Stimulated activated CD8-positive, alpha-beta memory T cell treated with anti-CD3 and anti-CD28 coated beads, Interleukin-4, amount 100 ng/mL, for 1 hour (primary cell): ENCODE results near the gene MFSD2B.

Source experiments
- DNase-seq, 2 donors: peaks; one replicate each; pipeline ENCODE4 v3.0.0-alpha.2; 2020; ENCODE audit warnings: low read depth in 2 of 2, low spot score in 1 of 2

Gene MFSD2B

GRCh38 chr2:24050041-24050979, 40.4 kb downstream of the MFSD2B start:
- DNase-seq: no peak

GRCh38 chr2:24051833-24052232, 41.9 kb downstream of the MFSD2B start:
- no peak for DNase-seq

- DNase-seq: no peak
Observed at GRCh38 chr2:24052951-24053350, 43.1 kb downstream of the MFSD2B start.

DNA sequence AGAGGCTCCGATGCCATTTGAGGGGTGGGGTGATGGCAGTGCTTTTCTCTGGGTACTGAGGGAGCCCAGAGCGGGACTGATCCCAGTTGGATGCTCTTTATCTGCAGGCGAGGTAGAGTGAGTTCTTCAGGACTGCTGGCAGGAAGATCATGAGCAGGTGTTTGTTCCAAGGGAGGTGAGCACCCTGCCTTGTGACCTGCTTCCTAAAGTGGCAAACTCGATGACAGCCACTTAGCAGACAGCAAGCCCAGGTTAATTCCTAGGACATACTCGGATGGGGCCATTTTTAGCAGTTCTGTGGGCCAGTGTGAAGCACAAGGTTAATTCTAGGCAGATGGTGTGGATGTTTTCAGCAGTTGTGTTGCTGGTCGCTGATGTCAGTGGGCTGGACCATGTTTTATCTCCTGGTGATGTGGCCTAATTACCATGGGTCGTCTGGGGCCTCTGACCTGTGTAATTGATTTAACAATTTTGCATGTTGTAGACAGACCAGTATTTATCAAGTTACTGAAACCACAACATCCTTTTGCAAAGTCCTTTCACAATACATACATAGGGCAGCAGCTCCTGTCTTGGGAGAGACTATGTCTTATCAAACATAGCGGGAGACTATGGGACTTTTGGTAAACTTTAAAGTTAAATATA, 44.6 kb downstream of the MFSD2B start:
- no peak for DNase-seq

DNA sequence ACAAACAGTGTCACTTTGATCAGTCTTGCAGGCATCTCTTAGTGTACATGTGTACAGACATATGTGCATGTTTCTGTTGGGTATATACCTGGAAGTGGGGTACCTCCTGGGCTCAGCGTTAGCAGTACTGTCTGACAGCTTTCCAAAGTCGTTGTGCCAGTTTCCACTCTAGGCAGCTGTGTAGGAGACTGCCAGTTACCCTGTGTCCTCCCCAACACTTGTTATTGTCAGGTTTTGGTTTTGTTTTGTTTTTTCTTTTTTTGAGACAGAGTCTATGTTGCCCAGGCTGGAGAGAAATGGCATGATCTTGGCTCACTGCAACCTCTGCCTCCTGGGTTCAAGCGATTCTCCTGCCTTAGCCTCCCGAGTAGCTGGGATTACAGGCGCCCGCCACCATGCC, 45.9 kb downstream of the MFSD2B start:
- no peak for DNase-seq

DNA sequence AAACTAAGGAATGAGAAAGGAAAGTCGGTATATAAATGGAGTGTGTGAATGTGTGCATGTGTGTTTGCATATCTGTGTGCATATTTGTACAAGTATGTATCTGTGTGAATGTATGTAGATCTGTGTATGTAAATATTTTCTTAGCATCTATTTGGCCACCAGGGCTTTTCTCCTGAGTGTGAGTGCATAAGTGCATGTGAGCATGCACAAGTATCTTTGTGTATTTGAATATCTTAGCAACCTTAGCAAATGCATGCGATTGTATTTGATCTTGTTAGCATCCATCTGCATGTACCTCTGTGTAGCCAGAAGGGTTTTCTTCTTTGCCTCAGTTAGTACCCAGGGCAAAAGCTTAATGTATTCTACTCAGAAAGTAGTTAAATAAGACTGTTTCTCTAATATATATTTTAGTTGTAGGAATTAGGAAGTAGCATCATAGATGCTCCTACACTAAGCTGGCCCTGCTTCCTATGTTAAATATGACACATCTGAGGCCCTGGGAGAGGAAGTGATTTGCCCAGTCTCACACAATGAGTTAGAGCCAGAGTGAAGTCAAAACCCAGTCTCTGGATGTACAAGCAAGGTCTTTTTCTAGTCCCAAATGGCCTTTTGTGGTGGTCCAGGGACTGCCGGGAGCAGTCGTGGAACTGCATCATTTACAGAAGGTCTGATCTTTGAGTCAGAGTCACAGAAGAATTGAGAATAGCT, 48.8 kb downstream of the MFSD2B start:
- no peak for DNase-seq

- no peak for DNase-seq
Observed at GRCh38 chr2:24065341-24065740, 55.5 kb downstream of the MFSD2B start.

GRCh38 chr2:24072259-24072658, 62.4 kb downstream of the MFSD2B start:
- DNase-seq: no peak

DNA sequence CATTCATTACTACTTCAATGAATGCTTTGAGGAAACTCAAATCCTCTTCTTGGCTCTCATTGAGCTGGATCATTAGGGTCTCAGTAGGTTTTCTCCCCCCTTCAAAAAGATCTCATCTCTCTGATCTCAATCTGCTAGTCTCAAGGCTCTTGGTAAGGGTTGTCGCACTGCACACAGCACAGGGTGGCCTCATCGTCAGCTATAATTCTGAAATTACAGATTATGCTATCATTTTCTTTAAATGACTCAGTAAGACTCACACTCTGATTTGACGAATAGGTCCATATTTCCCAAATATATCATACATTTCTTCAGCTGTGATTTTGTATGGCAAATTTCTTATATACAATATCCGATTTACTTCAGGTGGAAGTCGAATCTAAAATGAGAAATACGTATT, 63.9 kb downstream of the MFSD2B start:
- no peak for DNase-seq

- no peak for DNase-seq
Observed at GRCh38 chr2:24075259-24075658, 65.4 kb downstream of the MFSD2B start.
